ENCODE results near the gene SEMA5B.

The SEMA5B gene

GRCh38 chr3:122920986-122921385 lies 106.6 kb downstream of the SEMA5B start:
- DNase-seq, result no peak

GRCh38 chr3:122919291-122919610 lies 108.3 kb downstream of the SEMA5B start:
- no peak for DNase-seq

DNA sequence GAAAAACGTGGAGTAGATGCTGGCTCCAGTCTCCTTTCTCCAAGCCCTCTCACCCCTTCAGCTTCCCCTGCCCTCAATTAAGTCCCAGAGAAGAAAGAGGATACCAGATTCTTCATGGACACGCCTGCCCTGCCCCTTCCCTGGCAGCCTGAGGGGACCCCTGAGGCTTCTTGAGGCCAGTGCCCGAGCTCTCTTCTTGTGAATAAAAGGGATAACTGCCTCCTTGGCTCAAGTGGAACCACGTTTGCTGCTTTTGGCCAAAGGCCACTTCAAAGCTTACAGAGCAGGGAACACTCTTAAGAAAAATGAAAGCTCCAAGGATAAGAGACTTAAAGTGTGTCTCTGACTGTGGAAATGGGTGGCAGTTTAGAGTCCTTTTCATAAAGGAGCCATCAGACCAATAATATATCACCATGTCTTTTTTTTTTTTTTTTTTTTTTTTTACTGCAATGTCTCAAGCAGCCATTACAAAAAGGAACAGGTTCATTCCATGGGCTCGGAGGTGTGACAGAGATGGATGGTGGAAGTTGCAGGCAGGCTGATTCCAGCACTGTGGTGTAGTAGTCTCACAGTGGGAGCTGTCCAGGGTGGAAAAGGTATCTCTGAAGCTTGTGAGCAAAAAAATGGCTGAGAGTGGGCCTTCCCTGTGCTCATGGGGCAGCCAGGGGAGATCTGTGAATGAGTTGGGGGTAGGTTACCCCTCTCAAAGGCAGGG lies 108.8 kb downstream of the SEMA5B start:
- no peak for DNase-seq

- no peak for DNase-seq
Measured at GRCh38 chr3:122917412-122917811, 110.2 kb downstream of the SEMA5B start.

GRCh38 chr3:122916580-122916979 lies 111.0 kb downstream of the SEMA5B start:
- no peak for DNase-seq

- DNase-seq, result no peak
Measured at GRCh38 chr3:122916084-122916483, 111.5 kb downstream of the SEMA5B start.

- DNase-seq, result no peak
Measured at GRCh38 chr3:122915300-122916055, 112.1 kb downstream of the SEMA5B start.

DNA sequence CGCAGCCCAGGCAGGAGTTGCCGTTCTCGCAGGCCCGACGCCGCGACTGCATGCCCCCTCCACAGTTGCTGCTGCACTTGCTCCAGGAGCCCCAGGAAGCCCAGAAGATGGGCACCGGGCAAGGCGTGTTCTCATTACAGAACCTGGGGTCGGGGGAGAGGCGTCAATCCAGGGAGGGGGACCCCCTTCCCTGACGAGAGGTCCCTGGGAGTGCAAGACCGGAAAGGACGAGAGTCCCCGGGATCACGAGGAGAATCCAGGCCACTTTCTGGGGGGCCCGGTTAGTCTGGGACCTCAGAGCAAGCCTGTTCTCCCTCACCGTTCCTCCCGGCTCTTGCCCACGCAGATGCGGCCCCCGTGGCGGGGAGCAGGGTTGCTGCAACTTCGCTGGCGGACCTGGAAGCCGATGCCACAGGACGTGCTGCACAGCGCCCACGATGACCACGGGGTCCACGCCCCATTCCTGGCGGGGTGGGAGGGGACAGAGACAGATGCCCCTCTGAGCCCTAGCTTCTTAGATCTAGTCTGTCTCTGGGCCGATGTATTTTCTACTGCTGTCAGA lies 113.9 kb downstream of the SEMA5B start:
- DNase-seq, result no peak

DNA sequence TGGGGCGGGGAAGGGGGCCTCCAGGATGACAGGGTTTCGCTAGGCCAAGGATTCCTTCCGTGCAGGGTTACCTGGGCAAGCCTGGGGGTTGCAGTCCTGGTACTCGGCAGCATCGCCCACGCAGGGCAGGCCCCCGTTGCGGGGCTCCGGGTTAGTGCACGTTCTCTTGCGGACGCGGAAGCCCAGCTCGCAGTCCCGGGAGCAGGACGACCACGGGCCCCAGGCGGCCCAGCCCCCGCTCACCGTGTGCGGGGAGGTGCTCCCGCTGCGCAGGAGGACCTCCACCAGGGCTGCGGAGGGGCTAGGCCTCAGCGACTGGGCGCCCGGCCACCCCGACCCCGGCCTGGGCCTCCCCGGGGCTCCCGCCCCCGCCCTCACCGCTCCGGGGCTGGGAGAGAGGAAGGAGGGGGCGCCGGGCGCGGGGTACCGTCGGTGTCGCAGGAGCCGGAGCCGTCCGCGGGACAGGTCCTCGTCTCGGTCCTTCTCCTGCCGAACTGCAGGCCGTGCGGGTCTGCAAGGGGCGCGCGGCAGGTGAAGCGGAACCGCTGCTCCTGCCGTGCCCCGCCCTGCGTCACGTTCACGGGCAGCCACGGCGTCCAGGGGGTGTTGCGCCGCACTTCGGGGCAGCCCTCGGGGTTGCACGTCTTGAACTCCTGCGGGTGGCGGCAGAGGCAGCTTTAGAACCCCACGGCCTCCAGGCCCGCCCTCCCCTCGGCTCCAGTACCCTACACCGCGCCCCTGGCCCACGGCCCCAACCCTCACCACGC lies 114.6 kb downstream of the SEMA5B start:
- no peak for DNase-seq

GRCh38 chr3:122911901-122912300 lies 115.7 kb downstream of the SEMA5B start:
- DNase-seq, result no peak

- no peak for DNase-seq
Measured at GRCh38 chr3:122908251-122908650, 119.3 kb downstream of the SEMA5B start.

- DNase-seq, result no peak
Measured at GRCh38 chr3:122907471-122907870, 120.1 kb downstream of the SEMA5B start.

- DNase-seq, result no peak
Measured at GRCh38 chr3:122903171-122903570, 124.4 kb downstream of the SEMA5B start.

- no peak for DNase-seq
Measured at GRCh38 chr3:122902326-122902725, 125.2 kb downstream of the SEMA5B start.

GRCh38 chr3:122898298-122898697 lies 129.3 kb downstream of the SEMA5B start:
- DNase-seq, result no peak

- DNase-seq, result no peak
Measured at GRCh38 chr3:122893754-122894668, 133.6 kb downstream of the SEMA5B start.

DNA sequence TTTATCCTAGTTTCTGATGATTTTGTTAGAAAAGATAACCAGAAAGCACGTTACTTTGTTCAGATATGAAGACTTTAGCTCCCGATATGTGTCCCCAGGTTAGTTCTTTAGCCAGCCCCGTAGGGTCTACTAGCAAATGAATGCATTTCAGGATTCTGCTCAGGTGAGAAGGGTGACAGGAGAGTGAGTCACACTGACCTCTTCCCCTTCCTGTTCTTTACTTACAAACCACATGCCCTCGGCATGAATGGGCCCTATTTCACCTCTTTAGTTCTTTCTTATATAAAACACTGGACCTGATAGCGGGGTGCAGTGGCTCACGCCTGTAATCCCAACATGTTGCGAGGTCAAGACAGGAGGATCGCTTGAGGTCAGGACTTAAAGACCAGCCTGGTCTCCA lies 134.3 kb downstream of the SEMA5B start:
- no peak for DNase-seq

- no peak for DNase-seq
Measured at GRCh38 chr3:122892118-122892960, 135.2 kb downstream of the SEMA5B start.

- no peak for DNase-seq
Measured at GRCh38 chr3:122890720-122891220, 136.8 kb downstream of the SEMA5B start.

GRCh38 chr3:122890077-122890719 lies 137.4 kb downstream of the SEMA5B start:
- DNase-seq, result no peak

- DNase-seq, result no peak
Measured at GRCh38 chr3:122886946-122887345, 140.6 kb downstream of the SEMA5B start.
